ENCODE measurements around the gene EFTUD2. TPM values are rescaled to one million over a fixed set of nuclear protein-coding genes. Genes with fewer than 3 reads are reported as not detected.

EFTUD2 gene
- total RNA-seq, 1 experiment from 2014 or later: 162 TPM

GRCh38 chr17:44875761-44876160, 23.5 kb downstream of the EFTUD2 start (continued):
- no peak for TF ChIP-seq MLX (CRISPR knock-in tag; IDR thresholded peaks at IDR 0.05)
- no peak for TF ChIP-seq SMAD4 (CRISPR knock-in tag; IDR thresholded peaks at IDR 0.05)

- ATAC-seq (no peak), DNase-seq (ENCODE audit: low spot score) (no peak)
- ChIA-PET POLR2A (no interaction called here), CTCF (no interaction called here)
- Mint-ChIP-seq H3K4me3 (no peak overlapping the region), H3K4me1 (no peaks in the 10 kb centered on the region), H3K36me3 (peaks cover 71% of the 10 kb centered on the region), H3K9me3 (no peaks in the 10 kb centered on the region), H3K27me3 (ENCODE audit: low read depth) (no peaks in the 10 kb centered on the region), H3K27ac (0 out of 2 replicates have a peak overlapping the region, but pooled peaks have one; percentile 7)
- TF ChIP-seq FOXP1 (CRISPR knock-in tag; IDR thresholded peaks at IDR 0.05; ENCODE audit: borderline replicate concordance) (no peak), GTF2I (CRISPR knock-in tag; conservative IDR thresholded peaks at IDR 0.05) (no peak), JUN (CRISPR knock-in tag; IDR thresholded peaks at IDR 0.05) (no peak), ZNF219 (CRISPR knock-in tag; IDR thresholded peaks at IDR 0.05; ENCODE audit: borderline replicate concordance) (no peak), E2F5 (CRISPR knock-in tag; IDR thresholded peaks at IDR 0.05) (no peak), ZNF281 (CRISPR knock-in tag; IDR thresholded peaks at IDR 0.05) (no peak), NR1H2 (CRISPR knock-in tag; IDR thresholded peaks at IDR 0.05) (no peak), NR2C2 (CRISPR knock-in tag; IDR thresholded peaks at IDR 0.05) (no peak), STAT6 (CRISPR knock-in tag; conservative IDR thresholded peaks at IDR 0.05; ENCODE audit: low read depth) (no peak), JAZF1 (CRISPR knock-in tag; IDR thresholded peaks at IDR 0.05) (no peak), MYBL2 (CRISPR knock-in tag; IDR thresholded peaks at IDR 0.05) (no peak), SP1 (CRISPR knock-in tag; conservative IDR thresholded peaks at IDR 0.05) (no peak), ETV6 (CRISPR knock-in tag; IDR thresholded peaks at IDR 0.05) (no peak), TEAD1 (CRISPR knock-in tag; IDR thresholded peaks at IDR 0.05) (no peak), HMGA2 (CRISPR knock-in tag; IDR thresholded peaks at IDR 0.05) (no peak), ZNF232 (CRISPR knock-in tag; IDR thresholded peaks at IDR 0.05) (no peak), ZNF416 (CRISPR knock-in tag; IDR thresholded peaks at IDR 0.05) (no peak), E2F4 (CRISPR knock-in tag; IDR thresholded peaks at IDR 0.05; ENCODE audit: borderline replicate concordance, low read depth) (no peak), ZMAT4 (CRISPR knock-in tag; IDR thresholded peaks at IDR 0.05) (no peak), RELA (CRISPR knock-in tag; IDR thresholded peaks at IDR 0.05; ENCODE audit: borderline replicate concordance) (no peak)
These were observed 27.0 kb downstream of the EFTUD2 start for GRCh38 chr17:44872131-44872768.

Data from WTC11 (cell line).